Measurements from ENCODE around the gene CNP.

DNA sequence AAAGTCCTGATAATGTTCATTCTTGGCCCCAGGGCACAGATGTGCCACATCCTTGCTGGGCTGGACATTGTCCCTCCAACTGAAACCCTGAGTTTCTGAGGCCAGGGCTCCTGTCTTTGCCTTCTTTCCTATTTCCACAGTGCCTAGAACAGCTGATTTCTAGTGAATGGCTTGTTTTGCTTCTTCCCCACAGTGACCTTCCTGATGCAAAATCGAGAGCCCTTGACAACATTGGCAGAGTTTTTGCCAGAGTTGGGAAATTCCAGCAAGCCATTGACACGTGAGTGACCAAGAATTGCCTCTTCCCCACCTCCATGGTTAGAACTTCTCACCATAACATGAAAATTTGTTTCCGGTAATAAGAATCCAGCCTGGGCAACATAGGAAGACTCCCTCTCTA, 21.7 kb upstream of the CNP start:
- TF ChIP-seq JUND (IDR thresholded peaks at IDR 0.05) (no peak), YY1 (IDR thresholded peaks at IDR 0.05; ENCODE audit: extremely low read depth, insufficient replicate concordance, low read depth, low read length) (no peak), POLR2AphosphoS5 (IDR thresholded peaks at IDR 0.05; ENCODE audit: low read depth, low read length) (no peak), RAD21 (IDR thresholded peaks at IDR 0.05; ENCODE audit: low read depth) (no peak), EZH2phosphoT487 (IDR thresholded peaks at IDR 0.05; ENCODE audit: borderline replicate concordance) (no peak), EZH2 (IDR thresholded peaks at IDR 0.05) (no peak), TCF7L2 (IDR thresholded peaks at IDR 0.05; ENCODE audit: borderline replicate concordance, extremely low read depth, insufficient read depth, insufficient read length) (no peak), EGR1 (IDR thresholded peaks at IDR 0.05; ENCODE audit: low read depth) (no peak), MAX (IDR thresholded peaks at IDR 0.05) (no peak), POLR2A (IDR thresholded peaks at IDR 0.05; ENCODE audit: borderline replicate concordance, extremely low read depth, insufficient read depth, insufficient read length) (no peak)
- TF ChIP-seq, protein P1, sequence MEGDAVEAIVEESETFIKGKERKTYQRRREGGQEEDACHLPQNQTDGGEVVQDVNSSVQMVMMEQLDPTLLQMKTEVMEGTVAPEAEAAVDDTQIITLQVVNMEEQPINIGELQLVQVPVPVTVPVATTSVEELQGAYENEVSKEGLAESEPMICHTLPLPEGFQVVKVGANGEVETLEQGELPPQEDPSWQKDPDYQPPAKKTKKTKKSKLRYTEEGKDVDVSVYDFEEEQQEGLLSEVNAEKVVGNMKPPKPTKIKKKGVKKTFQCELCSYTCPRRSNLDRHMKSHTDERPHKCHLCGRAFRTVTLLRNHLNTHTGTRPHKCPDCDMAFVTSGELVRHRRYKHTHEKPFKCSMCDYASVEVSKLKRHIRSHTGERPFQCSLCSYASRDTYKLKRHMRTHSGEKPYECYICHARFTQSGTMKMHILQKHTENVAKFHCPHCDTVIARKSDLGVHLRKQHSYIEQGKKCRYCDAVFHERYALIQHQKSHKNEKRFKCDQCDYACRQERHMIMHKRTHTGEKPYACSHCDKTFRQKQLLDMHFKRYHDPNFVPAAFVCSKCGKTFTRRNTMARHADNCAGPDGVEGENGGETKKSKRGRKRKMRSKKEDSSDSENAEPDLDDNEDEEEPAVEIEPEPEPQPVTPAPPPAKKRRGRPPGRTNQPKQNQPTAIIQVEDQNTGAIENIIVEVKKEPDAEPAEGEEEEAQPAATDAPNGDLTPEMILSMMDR (IDR thresholded peaks at IDR 0.05 in 2 of 3, conservative IDR thresholded peaks at IDR 0.05 in 1 of 3; ENCODE audit: borderline replicate concordance in 1 of 3, insufficient read depth in 1 of 3, low read depth in 2 of 3, low read length in 2 of 3), result no peak
